HCT116 (cell line): ENCODE results near the gene LYST.

ENCODE experiments used
- EZH2 ChIP-seq: fragments of 200-600 bp; sonication (generic); IDR thresholded peaks from 2 replicates; pipeline ENCODE4 v1.6.1; 2017; ENCODE audit warnings: antibody characterized with exemption, mixed run types
- POLR2AphosphoS5 ChIP-seq: IDR thresholded peaks from 2 replicates; pipeline ENCODE4 v1.6.1; 2011; ENCODE audit warnings: mild to moderate bottlenecking, low read depth, low read length, moderate library complexity
- RAD21 ChIP-seq: IDR thresholded peaks from 2 replicates; pipeline ENCODE4 v1.6.1; 2012; ENCODE audit warnings: low read depth, mild to moderate bottlenecking
- TF ChIP-seq, protein P1 (sequence below), 3 experiments: fragments of 200-600 bp in 1 of 3; sonication (generic) in 1 of 3; IDR thresholded peaks in 2 of 3; conservative IDR thresholded peaks in 1 of 3; 2 replicates each; pipeline ENCODE4 v1.5.1; 2012 to 2017; ENCODE audit warnings: low read depth in 2 of 3, low read length in 2 of 3, antibody characterized with exemption in 1 of 3, borderline replicate concordance in 1 of 3, control low read depth in 1 of 3, mild to moderate bottlenecking in 1 of 3, mixed read lengths in 1 of 3, mixed run types in 1 of 3, moderate library complexity in 1 of 3; ENCODE audit not compliant: insufficient read depth in 1 of 3

- TF ChIP-seq, protein P1, sequence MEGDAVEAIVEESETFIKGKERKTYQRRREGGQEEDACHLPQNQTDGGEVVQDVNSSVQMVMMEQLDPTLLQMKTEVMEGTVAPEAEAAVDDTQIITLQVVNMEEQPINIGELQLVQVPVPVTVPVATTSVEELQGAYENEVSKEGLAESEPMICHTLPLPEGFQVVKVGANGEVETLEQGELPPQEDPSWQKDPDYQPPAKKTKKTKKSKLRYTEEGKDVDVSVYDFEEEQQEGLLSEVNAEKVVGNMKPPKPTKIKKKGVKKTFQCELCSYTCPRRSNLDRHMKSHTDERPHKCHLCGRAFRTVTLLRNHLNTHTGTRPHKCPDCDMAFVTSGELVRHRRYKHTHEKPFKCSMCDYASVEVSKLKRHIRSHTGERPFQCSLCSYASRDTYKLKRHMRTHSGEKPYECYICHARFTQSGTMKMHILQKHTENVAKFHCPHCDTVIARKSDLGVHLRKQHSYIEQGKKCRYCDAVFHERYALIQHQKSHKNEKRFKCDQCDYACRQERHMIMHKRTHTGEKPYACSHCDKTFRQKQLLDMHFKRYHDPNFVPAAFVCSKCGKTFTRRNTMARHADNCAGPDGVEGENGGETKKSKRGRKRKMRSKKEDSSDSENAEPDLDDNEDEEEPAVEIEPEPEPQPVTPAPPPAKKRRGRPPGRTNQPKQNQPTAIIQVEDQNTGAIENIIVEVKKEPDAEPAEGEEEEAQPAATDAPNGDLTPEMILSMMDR (IDR thresholded peaks at IDR 0.05 in 2 of 3, conservative IDR thresholded peaks at IDR 0.05 in 1 of 3; ENCODE audit: borderline replicate concordance in 1 of 3, insufficient read depth in 1 of 3, low read depth in 2 of 3, low read length in 2 of 3), result no peak
- TF ChIP-seq EZH2 (no peak), POLR2AphosphoS5 (no peak), RAD21 (no peak)
Measured at GRCh38 chr1:235745503-235746136, 121.1 kb downstream of the LYST start.
